Lower leg skin (tissue), 3 donors: ENCODE data around the gene DHDH.

Source experiments
- POLR2A ChIP-seq, 2 donors: fragments of 450-650 bp; IDR thresholded peaks; one replicate each; pipeline ENCODE4 v1.6.1; 2016 to 2017; ENCODE audit warnings: antibody characterized with exemption in 2 of 2, mild to moderate bottlenecking in 1 of 2, moderate library complexity in 1 of 2
- TF ChIP-seq, protein P1 (sequence below), 3 donors: fragments of 450-650 bp; IDR thresholded peaks; one replicate each; pipeline ENCODE4 v1.5.1; 2016; ENCODE audit warnings: antibody characterized with exemption in 3 of 3, mild to moderate bottlenecking in 3 of 3, moderate library complexity in 2 of 3

DNA sequence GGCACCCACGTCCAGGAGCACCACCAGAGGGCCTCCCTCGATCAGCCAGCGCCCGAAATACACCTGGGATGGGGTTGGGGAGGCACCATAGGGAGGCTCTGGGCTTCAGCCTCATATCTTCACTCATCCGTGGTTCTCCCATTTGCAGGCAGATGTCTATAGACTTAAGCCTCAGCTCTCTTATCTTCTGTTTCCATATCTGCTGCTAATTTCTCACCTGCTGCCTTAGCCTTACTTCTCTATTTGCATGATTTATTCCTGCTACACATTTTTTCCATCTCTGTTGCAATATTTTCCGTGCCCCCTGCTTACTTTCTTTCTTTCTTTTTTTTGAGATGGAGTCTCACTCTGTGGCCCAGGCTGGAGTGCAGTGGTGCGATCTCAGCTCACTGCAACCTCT, 53.8 kb downstream of the DHDH start:
- TF ChIP-seq, protein P1, sequence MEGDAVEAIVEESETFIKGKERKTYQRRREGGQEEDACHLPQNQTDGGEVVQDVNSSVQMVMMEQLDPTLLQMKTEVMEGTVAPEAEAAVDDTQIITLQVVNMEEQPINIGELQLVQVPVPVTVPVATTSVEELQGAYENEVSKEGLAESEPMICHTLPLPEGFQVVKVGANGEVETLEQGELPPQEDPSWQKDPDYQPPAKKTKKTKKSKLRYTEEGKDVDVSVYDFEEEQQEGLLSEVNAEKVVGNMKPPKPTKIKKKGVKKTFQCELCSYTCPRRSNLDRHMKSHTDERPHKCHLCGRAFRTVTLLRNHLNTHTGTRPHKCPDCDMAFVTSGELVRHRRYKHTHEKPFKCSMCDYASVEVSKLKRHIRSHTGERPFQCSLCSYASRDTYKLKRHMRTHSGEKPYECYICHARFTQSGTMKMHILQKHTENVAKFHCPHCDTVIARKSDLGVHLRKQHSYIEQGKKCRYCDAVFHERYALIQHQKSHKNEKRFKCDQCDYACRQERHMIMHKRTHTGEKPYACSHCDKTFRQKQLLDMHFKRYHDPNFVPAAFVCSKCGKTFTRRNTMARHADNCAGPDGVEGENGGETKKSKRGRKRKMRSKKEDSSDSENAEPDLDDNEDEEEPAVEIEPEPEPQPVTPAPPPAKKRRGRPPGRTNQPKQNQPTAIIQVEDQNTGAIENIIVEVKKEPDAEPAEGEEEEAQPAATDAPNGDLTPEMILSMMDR (IDR thresholded peaks at IDR 0.05) = no peak
- TF ChIP-seq POLR2A (IDR thresholded peaks at IDR 0.05) = no peak
